SK-N-MC (cell line): ENCODE results near the gene IL18.

Experiments used
- DNase-seq: peaks from one replicate; pipeline ENCODE4 v3.0.0-alpha.2; 2011; ENCODE audit warnings: low read depth, low spot score
- H3K27ac ChIP-seq: fragments of 200-600 bp; sonication (generic); 2 replicates; pipeline ENCODE4 v1.5.1; 2016; ENCODE audit warnings: mixed run types
- H3K36me3 ChIP-seq: fragments of 200-600 bp; sonication (generic); 2 replicates; pipeline ENCODE4 v1.6.1; 2017; ENCODE audit warnings: antibody characterized with exemption, low read length, mixed read lengths; ENCODE audit not compliant: insufficient read depth
- H3K4me3 ChIP-seq: fragments of 200-600 bp; sonication (generic); 2 replicates; pipeline ENCODE4 v1.5.1; 2016
- H3K9ac ChIP-seq: fragments of 200-600 bp; sonication (generic); 2 replicates; pipeline ENCODE4 v1.8.0; 2017; ENCODE audit warnings: mixed run types, mixed read lengths; ENCODE audit not compliant: insufficient read length
- H3K9me3 ChIP-seq: fragments of 200-600 bp; sonication (generic); 2 replicates; pipeline ENCODE4 v1.6.1; 2017; ENCODE audit warnings: low read depth, mild to moderate bottlenecking, antibody characterized with exemption, low read length, moderate library complexity, mixed read lengths
- EZH2 ChIP-seq: fragments of 200-600 bp; sonication (generic); IDR thresholded peaks from one replicate; pipeline ENCODE4 v1.6.1; 2017; ENCODE audit warnings: antibody characterized with exemption
- FOXP2 ChIP-seq: optimal IDR thresholded peaks from 2 replicates; pipeline ENCODE3; 2011; ENCODE audit warnings: mild to moderate bottlenecking, moderate library complexity; ENCODE audit not compliant: insufficient read depth; ENCODE audit errors: extremely low read length, control extremely low read depth
- POLR2AphosphoS5 ChIP-seq: IDR thresholded peaks from 2 replicates; pipeline ENCODE4 v1.6.1; 2012; ENCODE audit warnings: mild to moderate bottlenecking, low read depth, low read length, borderline replicate concordance

IL18 gene

DNA sequence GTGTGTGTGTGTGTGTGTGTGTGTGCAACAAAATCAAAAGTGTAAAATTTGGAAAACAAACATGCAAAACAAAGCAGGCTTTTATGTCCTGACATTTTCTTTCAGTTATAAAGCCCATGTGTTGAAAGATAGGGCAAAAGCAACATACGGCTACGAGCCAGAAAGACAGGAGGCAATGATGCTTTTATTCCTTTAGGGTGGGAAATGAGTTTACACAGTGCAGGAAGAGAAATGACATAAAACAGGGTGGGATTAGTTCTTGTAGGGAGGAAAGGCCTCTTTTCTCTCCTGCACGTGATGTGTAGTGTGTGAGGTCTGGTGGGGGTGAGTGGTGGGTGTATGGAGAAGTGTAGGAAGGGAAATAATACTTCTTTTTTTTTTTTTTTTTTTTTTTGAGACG lies 29.4 kb downstream of the IL18 start:
- no peak overlapping the region for H3K9ac ChIP-seq
- no peak overlapping the region for H3K27ac ChIP-seq
- H3K36me3 ChIP-seq, result no peaks in the 10 kb centered on the region
- no peak overlapping the region for H3K4me3 ChIP-seq
- no peaks in the 10 kb centered on the region for H3K9me3 ChIP-seq
- no peak for DNase-seq
- TF ChIP-seq EZH2 (no peak), FOXP2 (no peak)

GRCh38 chr11:112132737-112133136 lies 31.2 kb downstream of the IL18 start:
- H3K9ac ChIP-seq, result no peak overlapping the region
- no peaks in the 10 kb centered on the region for H3K36me3 ChIP-seq
- TF ChIP-seq FOXP2 (no peak), EZH2 (no peak), POLR2AphosphoS5 (no peak)
- no peaks in the 10 kb centered on the region for H3K9me3 ChIP-seq
- no peak for DNase-seq
- H3K27ac ChIP-seq, result no peak overlapping the region
- no peak overlapping the region for H3K4me3 ChIP-seq

GRCh38 chr11:112129656-112130055 lies 34.2 kb downstream of the IL18 start:
- DNase-seq, result no peak
- Histone ChIP-seq H3K4me3 (no peak overlapping the region), H3K36me3 (no peaks in the 10 kb centered on the region), H3K27ac (no peak overlapping the region), H3K9ac (no peak overlapping the region), H3K9me3 (no peaks in the 10 kb centered on the region)
- no peak for TF ChIP-seq FOXP2
- no peak for TF ChIP-seq EZH2
- TF ChIP-seq POLR2AphosphoS5, result no peak

DNA sequence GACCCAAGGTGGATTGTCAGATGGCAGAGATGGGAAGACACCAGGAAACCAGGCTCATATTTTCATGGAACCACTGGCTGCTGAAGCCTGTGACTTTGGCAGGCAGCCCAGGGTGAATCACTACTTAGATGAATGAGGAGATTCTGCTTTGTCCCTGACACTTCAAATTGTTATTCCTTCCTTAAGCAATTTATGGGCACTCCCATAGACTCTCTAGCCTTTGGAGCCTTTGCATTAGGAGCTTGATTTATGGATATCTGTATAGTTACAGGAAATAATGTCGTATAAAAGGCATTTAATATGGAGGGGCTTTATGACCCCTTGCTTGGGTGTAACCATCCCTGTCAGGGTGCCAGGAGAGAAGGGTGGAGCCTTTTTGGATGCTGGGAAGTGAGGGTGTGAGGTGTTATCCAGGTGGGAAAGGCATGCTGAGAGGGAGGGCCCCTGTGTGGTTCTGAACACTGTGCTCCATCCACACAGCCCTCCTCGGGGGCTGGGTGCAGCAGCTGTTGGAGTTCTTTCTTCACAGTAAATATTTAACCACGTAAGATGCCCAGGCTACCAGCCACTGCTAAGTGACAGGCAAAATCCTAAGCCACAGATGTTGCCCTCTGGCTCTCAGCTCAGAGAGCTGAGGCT lies 35.3 kb downstream of the IL18 start:
- H3K4me3 ChIP-seq, result no peak overlapping the region
- no peaks in the 10 kb centered on the region for H3K9me3 ChIP-seq
- no peak overlapping the region for H3K27ac ChIP-seq
- peak; percentile 35 for DNase-seq
- no peak overlapping the region for H3K9ac ChIP-seq
- TF ChIP-seq EZH2 (no peak), POLR2AphosphoS5 (no peak), FOXP2 (no peak)
- H3K36me3 ChIP-seq, result no peaks in the 10 kb centered on the region

DNA sequence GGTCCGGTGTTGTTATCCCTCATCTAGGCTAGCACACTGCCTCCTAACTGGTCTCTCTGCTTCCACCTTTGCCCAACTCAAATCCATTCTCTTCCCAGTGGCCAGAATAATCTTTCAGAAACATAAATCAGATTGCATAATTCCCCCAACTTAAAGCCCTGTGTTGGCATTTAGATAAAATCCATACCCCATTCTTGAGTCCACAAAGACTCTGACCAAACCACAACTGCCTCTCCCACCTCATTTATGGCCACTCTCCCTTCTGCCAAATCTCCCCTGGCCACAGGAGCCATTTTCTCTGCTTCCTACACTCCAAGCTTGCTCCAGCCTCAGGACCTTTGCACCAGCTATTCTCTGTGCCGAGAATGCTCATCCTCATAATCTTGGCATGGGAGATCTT lies 36.8 kb downstream of the IL18 start:
- Histone ChIP-seq H3K4me3 (no peak overlapping the region), H3K9ac (no peak overlapping the region), H3K9me3 (no peaks in the 10 kb centered on the region), H3K36me3 (no peaks in the 10 kb centered on the region), H3K27ac (no peak overlapping the region)
- DNase-seq, result no peak
- no peak for TF ChIP-seq FOXP2
- no peak for TF ChIP-seq POLR2AphosphoS5
- TF ChIP-seq EZH2, result no peak

- no peak overlapping the region for H3K27ac ChIP-seq
- no peaks in the 10 kb centered on the region for H3K9me3 ChIP-seq
- no peaks in the 10 kb centered on the region for H3K36me3 ChIP-seq
- DNase-seq, result no peak
- H3K9ac ChIP-seq, result no peak overlapping the region
- no peak overlapping the region for H3K4me3 ChIP-seq
- TF ChIP-seq EZH2, result no peak
Observed at GRCh38 chr11:112123129-112123528, 40.8 kb downstream of the IL18 start.

DNA sequence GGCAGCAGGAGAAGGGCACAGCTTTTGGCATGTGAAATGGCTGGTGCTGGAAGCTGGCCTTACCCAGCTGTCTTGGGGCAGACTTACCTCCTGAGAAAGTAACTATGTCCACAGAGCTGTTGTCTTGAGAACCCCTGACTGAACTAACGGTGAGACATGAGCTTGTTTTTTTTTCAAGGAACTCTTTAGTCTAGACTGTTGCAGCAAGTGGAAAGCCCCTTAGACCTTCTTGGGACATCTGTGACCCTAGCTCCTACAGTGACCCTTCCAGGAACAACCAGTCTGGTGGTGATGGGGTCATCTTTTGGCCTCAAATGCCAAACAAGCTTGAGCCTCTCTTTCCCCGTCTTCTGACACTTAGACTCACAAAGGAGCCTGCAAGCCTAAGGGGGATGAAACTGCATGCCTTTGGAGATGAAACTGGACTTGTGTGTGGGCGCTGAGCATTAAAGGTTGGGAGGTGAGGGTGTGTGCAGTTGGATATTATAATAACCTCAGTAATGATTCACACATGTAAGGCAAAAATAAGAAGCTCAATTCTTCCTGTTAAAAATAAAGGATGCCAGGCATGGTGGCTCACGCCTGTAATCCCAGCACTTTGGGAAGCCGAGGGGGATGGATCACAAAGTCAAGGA lies 41.8 kb downstream of the IL18 start:
- DNase-seq, result no peak
- Histone ChIP-seq H3K27ac (no peak overlapping the region), H3K9me3 (no peaks in the 10 kb centered on the region), H3K4me3 (no peak overlapping the region), H3K36me3 (no peaks in the 10 kb centered on the region), H3K9ac (no peak overlapping the region)
- TF ChIP-seq POLR2AphosphoS5, result no peak

- Histone ChIP-seq H3K9ac (no peak overlapping the region), H3K4me3 (no peak overlapping the region), H3K36me3 (no peaks in the 10 kb centered on the region), H3K27ac (no peak overlapping the region), H3K9me3 (no peaks in the 10 kb centered on the region)
- TF ChIP-seq EZH2 (no peak), FOXP2 (no peak), POLR2AphosphoS5 (no peak)
- no peak for DNase-seq
Observed at GRCh38 chr11:112118176-112118575, 45.7 kb downstream of the IL18 start.

DNA sequence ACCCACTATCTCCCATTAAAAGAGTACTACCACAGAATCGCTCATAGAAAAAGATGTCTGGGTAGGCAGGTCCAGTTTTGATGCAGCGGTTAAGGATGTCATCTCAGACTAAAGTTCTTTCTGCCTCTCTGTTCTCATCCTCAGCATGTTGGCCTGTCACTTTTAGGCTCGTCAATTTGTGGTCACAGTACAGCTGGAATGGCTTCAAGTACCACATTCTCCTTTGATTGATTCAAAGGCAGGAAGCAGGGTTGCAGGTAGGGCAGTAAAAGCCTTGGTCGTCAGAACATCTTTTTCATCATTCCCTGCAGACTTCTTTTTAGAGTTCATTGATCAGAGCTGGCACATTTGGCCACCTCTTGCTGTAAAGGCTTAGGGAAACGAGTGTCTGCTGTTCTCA lies 48.5 kb downstream of the IL18 start:
- H3K27ac ChIP-seq, result no peak overlapping the region
- no peak overlapping the region for H3K4me3 ChIP-seq
- H3K9ac ChIP-seq, result no peak overlapping the region
- DNase-seq, result no peak
- TF ChIP-seq FOXP2, result no peak
- TF ChIP-seq EZH2, result no peak
- no peak for TF ChIP-seq POLR2AphosphoS5
- H3K9me3 ChIP-seq, result peaks cover 4% of the 10 kb centered on the region; the same call in 1 of the 2 replicates
- H3K36me3 ChIP-seq, result no peaks in the 10 kb centered on the region
